NT2/D1 (cell line): Measurements from ENCODE around the gene BMPER.

ENCODE experiments used
- SUZ12 ChIP-seq: IDR thresholded peaks from 2 replicates; pipeline ENCODE4 v1.6.1; 2011; ENCODE audit not compliant: insufficient read length, insufficient read depth; ENCODE audit errors: extremely low read depth
- YY1 ChIP-seq: IDR thresholded peaks from 2 replicates; pipeline ENCODE4 v1.6.1; 2011; ENCODE audit not compliant: insufficient read length, insufficient read depth
- ZNF274 ChIP-seq: IDR thresholded peaks from 2 replicates; pipeline ENCODE4 v1.6.1; 2011; ENCODE audit warnings: mild to moderate bottlenecking, low read depth, low read length

DNA sequence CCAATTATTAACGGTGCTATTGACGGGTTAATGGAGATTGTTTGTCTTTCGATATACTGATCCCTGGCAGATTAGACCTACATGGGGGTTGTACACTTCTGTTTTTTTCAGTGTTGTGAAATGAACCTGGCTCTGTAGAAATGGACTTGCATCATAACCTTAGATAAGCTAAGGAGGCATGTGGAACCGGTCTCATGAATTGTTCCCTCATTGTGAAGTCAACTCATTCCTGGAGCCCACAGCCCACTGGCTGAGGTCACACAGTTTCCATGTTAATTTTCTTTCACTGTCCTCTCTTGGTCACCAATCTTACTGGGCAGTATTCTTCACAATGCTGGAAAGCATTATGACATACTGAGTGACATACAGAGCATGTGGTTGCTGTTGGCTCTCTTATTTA is 202.8 kb downstream of the BMPER start:
- no peak for TF ChIP-seq ZNF274
- no peak for TF ChIP-seq YY1
- TF ChIP-seq SUZ12: no peak
